ENCODE results near the gene SEC61B. TPM values are rescaled to one million over a fixed set of nuclear protein-coding genes. Genes with fewer than 3 reads are reported as not detected.

The SEC61B gene
- total and polyA plus RNA-seq, 2 donors (not counting 3 experiments of a cell fraction or from before 2014, with no cell fraction given), result 242 to 594 TPM

GRCh38 chr9:99184475-99185347, 37.4 kb upstream of the SEC61B start:
- intact Hi-C loops (cut with micrococcal nuclease), result loop anchor here (1.0 to 5.0 kb wide), 13 partner anchors 21 to 1411 kb away; partner anchors contain the start of genes ERP44, INVS, NR4A3 and SEC61B

More at GRCh38 chr9:99184475-99185347, 37.4 kb upstream of the SEC61B start:
- Histone ChIP-seq H3K79me2 (ENCODE audit: control insufficient read depth, insufficient read depth, low read length) (no peaks in the 10 kb centered on the region), H3K27ac (ENCODE audit: insufficient read depth, low read depth, low read length) (peak overlapping the region; percentile 88), H3K4me1 (ENCODE audit: control insufficient read depth, extremely low read depth, insufficient read depth, low read length) (peaks cover 10% of the 10 kb centered on the region), H3K4me2 (ENCODE audit: insufficient read depth, low read length) (peak overlapping the region; percentile 66), H3K36me3 (ENCODE audit: control insufficient read depth in 2 of 2, extremely low read depth in 1 of 2, insufficient read depth in 2 of 2, low read length in 2 of 2) (no peaks in the 10 kb centered on the region), H3K4me3 (replicated peaks in 1 of 3; ENCODE audit: insufficient read depth in 1 of 3, low read depth in 1 of 3, low read length in 3 of 3) (peak overlapping the region in 2 of 3 experiments; percentile 20 to 25), H3K27me3 (ENCODE audit: control insufficient read depth in 2 of 2, insufficient read depth in 2 of 2, low read length in 2 of 2) (peaks cover 3 to 5% of the 10 kb centered on the region in 2 experiments), H4K20me1 (replicated peaks; ENCODE audit: control insufficient read depth, extremely low read depth, insufficient read depth, low read length) (no peaks in the 10 kb centered on the region), H2AFZ (ENCODE audit: low read depth, low read length) (peak overlapping the region; percentile 91), H3K9me1 (replicated peaks; ENCODE audit: control insufficient read depth, extremely low read depth, insufficient read depth, low read length) (no peaks in the 10 kb centered on the region), H3K9me3 (replicated peaks; ENCODE audit: control insufficient read depth, insufficient read depth, low read length) (no peaks in the 10 kb centered on the region), H3K9ac (replicated peaks; ENCODE audit: extremely low read depth, insufficient read depth, low read length) (peak overlapping the region; percentile 52)
- dilution Hi-C loops (cut with MboI; ENCODE audit: extremely low pct_ligation_motif_present, low sequenced_read_pairs), result no loop called here
- ChIA-PET CTCF (interaction anchor here (0.6 to 3.5 kb wide), 55 partner anchors 9 to 1417 kb away, joined by 3 to 30 read pairs (median 4); partner anchors contain the start of genes ALG2, ERP44, INVS and NR4A3), POLR2A (interaction anchor here (1.3 to 2.0 kb wide), 2 partner anchors 38 to 637 kb away, joined by 3 to 13 read pairs; partner anchors contain the start of genes ALG2, NR4A3 and SEC61B)
- FAIRE-seq, result peak; percentile 100
- peak; percentile 99 for DNase-seq (ENCODE audit: low read depth, low spot score)
- no peak for TF ChIP-seq MYC (IDR thresholded peaks at IDR 0.05; ENCODE audit: low read depth, low read length)
- TF ChIP-seq GATA2 (IDR thresholded peaks at IDR 0.05; ENCODE audit: insufficient read depth, insufficient read length, low read depth, low read length), result peak; percentile 92
- TF ChIP-seq FOS (IDR thresholded peaks at IDR 0.05; ENCODE audit: borderline replicate concordance, insufficient read depth, low read length), result peak; percentile 97
- peak; percentile 50 for TF ChIP-seq POLR2A (IDR thresholded peaks at IDR 0.05; ENCODE audit: low read depth, low read length)
- peak; percentile 94 to 97 for TF ChIP-seq CTCF (IDR thresholded peaks at IDR 0.05; ENCODE audit: extremely low read depth in 1 of 2, insufficient read depth in 1 of 2, low read depth in 1 of 2, low read length in 2 of 2)
- TF ChIP-seq EZH2 (IDR thresholded peaks at IDR 0.05; ENCODE audit: borderline replicate concordance, low read depth, low read length, severe bottlenecking), result no peak
- peak; percentile 82 for TF ChIP-seq JUN (IDR thresholded peaks at IDR 0.05; ENCODE audit: borderline replicate concordance, insufficient read depth, insufficient read length, low read depth)
- TF ChIP-seq MAX (IDR thresholded peaks at IDR 0.05; ENCODE audit: insufficient read depth, insufficient read length), result no peak
- peak; percentile 87 for TF ChIP-seq POLR2AphosphoS5 (IDR thresholded peaks at IDR 0.05; ENCODE audit: insufficient read depth, low read depth, low read length)
- BruUV-seq (replicated peaks), result no TSS peak

All from endothelial cell of umbilical vein (primary cell).